RKO (cell line): Measurements from ENCODE around the gene CRK.
A peak's percentile ranks its signal among the peaks of the same experiment; 100 is the strongest.
"Not testable (repeated sequence)": the region's sequence is repeated elsewhere in the genome, so short reads cannot be mapped to it uniquely, and the experiment has no call there.

Experiments used
- DNase-seq: peaks from one replicate; pipeline ENCODE4 v3.0.0-alpha.2; 2016; ENCODE audit warnings: low spot score

The CRK gene

DNA sequence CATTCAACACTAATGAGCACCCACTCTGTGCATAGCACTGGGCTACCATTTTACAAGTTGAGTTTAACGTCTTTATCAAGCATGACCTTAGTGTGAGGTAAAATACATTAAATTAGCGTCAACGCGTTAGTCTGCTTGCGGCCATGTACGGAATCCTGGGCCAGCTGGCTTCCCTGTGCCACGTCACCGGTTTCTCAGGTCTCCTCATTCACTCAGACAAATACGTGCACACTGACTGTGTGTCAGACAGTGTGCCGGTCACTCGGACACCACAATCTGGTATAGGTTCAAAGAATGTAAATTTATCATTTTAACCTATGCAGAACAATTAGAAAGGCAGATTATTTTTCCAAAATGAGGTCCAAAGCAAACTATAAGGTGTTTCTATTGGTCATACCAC is 34.6 kb downstream of the CRK start:
- no peak for DNase-seq

GRCh38 chr17:1420981-1421380 is 35.1 kb downstream of the CRK start:
- no peak for DNase-seq

DNA sequence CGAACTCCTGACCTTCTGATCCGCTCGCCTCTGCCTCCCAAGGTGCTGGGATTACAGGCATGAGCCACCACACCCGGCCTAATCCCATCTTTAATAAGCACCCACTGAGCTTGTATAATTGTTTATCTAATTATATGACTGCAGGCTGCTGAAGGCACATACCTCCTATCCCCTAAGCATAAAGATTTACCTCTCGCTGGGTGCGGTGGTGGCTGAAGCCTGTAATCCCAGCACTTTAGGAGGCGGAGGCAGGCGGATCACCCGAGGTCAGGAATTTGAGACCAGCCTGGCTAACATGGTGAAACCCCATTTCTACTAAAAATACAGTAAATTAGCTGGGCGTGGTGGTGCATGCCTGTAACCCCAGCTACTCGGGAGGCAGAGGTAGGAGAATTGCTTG is 35.9 kb downstream of the CRK start:
- no peak for DNase-seq

DNA sequence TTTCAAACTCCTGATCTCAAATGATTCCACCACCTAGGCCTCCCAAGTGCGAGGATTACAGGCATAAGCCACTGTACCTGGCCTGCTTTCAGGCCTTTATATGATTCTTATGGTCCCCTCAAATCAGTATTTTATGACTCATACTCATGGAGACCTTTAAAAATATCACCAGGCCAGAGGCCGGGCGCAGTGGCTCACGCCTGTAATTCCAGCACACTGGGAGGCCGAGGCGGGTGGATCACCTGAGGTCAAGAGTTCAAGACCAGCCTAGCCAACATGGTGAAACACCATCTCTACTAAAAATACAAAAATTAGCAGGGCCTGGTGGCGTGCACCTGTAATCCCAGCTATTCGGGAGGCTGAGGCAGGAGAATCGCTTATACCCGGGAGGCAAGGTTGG is 37.6 kb downstream of the CRK start:
- not testable (repeated sequence) for DNase-seq

DNA sequence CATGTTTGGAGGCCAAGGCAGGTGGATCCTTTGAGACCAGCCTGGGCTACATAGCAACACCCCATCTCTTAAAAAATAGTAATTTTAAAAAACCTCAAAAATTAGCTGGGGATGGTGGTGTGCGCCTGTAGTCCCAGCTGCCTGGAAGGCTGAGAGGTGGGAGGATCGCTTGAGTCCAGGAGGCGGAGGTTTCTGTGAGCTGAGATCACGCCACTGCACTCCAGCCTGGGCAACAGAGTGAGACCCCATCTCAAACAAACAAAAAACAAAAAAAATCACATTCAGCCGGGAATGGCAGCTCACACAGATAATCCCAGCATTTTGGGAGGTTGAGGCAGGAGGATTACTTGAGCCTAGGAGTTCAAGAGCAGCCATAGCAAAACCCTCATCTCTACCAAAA is 39.6 kb downstream of the CRK start:
- DNase-seq, result no peak

- DNase-seq, result no peak
Measured at GRCh38 chr17:1414634-1415033, 41.4 kb downstream of the CRK start.

- DNase-seq, result no peak
Measured at GRCh38 chr17:1414001-1414574, 41.9 kb downstream of the CRK start.

- DNase-seq, result peak; percentile 53
Measured at GRCh38 chr17:1413281-1413791, 42.7 kb downstream of the CRK start.

DNA sequence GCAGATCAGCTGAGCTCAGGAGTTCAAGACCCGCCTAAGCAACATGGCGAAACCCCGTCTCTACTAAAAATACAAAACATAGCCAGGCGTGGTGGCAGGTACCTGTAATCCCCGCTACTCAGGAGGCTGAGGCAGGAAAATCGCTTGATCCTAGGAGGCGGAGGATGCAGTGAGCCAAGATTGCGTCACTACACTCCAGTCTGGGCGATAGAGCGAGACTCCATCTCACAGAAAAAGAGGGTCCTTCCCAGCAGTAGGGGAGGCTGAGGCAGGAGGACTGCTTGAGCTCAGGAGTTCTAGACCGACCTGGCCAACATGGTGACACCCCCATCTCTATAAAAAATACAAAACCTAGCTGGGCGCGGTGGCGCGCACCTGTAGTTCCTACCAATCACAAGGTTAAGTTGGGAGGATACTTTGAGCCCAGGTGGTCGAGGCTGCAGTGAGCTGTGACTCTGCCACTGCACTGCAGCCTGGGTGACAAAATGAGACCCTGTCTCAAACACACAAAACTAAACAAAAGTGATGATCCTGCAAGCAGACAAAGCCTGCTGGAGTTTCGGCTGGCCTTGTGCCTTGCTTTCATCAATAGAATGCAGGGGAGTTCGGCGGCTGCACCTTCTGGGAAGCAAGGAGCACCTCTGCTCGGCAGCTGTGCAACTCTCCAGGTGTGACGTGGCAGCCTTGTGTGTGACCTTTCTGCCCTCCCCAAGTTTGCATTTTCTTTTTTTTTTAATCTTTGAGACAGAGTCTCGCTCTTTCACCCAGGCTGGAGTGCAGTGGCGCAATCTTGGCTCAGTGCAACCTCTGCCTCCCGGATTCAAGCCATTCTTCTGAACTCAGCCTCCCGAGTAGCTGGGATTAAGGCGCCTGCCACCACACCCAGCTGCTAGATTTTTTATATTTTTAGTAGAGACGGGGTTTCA is 43.6 kb downstream of the CRK start:
- no peak for DNase-seq

DNA sequence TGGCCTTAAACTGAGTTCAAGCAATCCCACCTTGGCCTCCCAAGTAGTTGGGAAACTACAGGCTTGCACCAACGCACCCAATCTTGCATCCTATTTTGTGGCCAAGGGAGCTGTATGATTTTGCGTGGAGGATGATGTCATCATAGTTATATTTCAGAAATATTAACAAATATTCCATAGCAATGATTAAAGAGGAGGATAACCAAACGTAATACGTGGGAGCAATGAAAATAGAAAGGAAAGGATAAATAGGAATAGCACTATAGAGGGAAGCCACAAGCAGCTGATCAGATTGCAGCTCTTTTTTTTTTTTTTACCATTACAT is 53.8 kb downstream of the CRK start:
- no peak for DNase-seq

- DNase-seq, result peak; percentile 95
Measured at GRCh38 chr17:1399679-1400512, 56.1 kb downstream of the CRK start, which contains the start of gene YWHAE. Gene YWHAE, minus strand, starts transcription at chr17:1400222. Its CDS starts 112 bp downstream, at chr17:1400110.

DNA sequence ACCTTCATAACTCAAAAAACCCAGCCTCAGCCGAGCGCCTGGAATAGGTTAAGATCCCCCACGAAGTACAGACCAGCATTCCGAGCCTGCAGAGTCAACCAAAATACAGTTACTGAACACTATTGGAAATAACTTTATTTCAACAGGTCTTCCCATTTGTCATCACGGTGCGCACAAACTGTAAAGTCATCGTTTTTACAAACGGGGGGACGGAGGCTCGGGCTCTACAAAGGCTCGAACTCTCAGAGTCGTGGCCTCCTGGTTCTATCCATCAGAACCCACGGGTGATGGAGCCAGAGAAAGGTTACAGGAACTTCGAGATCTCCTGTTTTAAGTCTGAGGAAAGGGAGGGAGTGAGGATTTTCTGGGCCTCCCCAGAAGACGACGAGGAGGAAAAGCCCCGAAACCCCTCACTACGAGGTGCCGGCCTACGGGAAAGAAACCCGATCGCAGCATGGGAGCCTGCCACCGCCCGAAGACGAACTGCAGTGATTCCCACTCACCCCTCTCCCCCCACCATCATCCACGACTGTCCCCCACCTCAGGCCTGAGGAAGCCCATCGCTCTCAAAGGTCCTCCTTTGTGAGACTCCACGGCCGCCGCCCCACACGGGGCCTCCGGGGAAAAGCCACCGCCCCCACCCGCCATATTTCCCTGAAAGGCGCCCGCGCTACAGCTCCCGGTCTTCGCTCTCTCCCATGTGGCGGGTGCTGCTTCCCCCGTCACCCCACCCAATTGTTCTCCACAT is 56.9 kb downstream of the CRK start:
- DNase-seq, result peak; percentile 58

- DNase-seq, result peak; percentile 29
Measured at GRCh38 chr17:1398028-1398427, 58.0 kb downstream of the CRK start.

DNA sequence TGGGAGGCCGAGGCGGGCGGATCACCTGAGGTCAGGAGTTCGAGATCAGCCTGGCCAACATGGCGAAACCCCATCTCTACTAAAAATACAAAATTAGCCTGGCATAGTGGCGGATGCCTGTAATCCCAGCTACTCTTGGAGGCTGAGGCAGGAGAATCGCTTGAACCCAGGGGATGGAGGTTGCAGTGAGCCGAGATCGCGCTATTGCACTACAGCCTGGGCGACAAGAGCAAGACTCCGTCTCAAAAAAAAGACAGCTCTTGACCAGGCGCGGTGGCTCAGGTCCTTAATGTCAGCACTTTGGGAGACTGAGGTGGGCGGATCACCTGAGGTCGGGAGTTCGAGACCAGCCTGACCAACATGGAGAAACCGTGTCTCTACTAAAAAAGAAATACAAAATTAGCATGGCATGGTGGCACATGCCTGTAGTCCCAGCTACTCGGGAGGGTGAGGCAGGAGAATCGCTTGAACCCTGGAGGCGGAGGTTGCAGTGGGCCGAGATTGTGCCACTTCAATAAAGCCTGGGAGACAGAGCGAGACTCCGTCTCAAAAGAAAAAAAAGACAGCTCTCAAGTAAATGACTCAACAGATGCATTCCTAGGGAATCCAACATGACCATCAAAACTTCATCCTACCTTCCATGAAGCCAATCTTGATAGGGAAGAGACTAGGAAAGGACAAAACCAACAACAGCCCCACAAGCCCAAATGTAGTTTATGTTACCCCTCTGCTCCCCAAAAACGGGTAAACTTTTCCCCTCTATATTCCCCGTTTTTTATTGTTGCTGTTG is 60.0 kb downstream of the CRK start:
- DNase-seq, result peak; percentile 34

DNA sequence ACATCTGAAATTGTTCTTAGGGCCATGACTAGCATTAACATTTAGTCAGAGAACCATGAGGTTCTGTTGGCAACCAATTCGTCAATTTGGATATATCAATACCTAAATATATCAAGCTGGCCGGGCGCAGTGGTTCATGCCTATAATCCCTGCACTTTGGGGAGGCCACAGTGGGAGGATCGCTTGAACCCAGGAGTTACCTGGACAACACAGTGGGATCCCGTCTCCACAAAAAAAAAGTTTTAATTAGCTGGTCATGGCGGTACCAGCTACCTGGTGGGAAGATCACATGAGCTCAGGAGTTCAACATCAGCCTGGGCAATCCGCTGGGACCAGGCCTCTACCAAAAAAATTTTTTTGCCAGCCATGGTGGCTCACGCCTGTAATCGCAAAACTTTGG is 64.5 kb downstream of the CRK start:
- DNase-seq, result no peak

DNA sequence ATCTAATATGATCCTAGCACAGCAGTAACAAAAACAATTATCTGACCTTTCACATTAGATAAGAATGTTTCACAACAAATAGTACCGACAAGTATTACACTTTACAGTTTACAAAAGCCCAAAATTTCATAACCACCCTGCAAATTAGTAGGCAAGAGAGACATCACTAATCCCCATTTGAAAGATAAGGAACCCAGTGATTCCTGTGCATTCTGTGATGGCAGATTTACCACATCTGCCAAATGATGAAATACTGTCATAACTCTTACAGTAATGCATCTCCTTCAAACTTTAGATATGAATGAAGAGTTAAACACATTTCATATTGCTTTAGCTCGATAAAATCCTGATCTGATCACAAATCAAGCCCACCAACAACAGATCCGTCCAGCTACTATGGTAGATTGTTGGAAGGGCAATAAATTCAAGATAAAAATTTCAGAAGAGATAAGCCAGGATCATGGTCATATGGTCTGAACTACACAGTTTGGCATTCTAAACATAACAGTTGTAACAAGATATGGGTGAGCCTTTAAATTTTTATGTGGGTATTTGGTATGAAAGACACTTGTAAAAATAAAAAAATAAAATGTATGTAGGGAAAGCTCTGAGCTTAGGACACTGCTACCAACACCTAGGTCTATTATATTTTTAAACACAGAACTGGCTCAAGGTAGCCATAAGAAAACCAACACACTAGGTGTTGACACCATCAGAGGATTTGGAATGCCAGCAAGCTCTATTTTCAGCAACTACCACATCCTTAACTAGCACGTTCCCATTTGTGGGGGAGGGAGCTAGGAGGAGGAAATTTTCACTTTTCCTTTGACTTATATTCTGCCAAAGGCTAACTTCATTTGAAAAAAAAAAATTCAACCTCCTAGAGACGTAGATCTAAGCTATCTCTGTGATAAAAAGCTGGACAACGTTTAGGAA is 65.3 kb downstream of the CRK start:
- no peak for DNase-seq

DNA sequence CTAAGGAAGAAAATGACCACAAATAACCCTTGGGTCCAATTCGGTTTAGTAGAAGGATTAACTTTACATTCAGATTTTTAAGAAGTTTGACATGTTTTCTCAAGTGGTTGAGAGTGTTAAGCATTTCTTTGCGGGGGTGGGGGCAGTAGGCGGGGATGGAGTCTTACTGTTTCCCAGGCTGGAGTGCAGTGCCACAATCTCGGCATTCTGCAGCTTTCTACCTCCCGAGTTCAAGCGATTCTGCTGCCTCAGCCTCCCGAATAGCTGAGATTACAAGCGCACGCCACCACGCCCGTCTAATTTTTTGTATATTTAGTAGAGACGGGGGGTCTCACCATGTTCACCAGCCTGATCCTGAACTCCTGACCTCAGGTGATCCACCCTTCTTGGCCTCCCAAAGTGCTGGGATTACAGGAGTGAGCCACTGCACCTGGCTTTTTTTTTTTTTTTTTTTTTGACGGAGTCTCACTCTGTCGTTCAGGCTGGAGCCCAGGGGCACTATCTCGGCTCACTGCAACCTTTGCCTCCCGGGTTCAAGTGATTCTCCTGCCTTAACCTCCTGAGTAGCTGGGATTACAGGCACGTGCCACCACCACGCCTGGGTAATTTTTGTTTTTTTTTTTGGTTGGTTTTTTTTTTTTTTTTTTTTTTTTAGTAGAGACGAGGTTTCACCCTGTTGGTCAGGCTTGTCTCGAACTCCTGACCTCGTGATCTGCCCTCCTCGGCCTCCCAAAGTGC is 68.4 kb downstream of the CRK start:
- DNase-seq, result not testable (repeated sequence)

- not testable (repeated sequence) for DNase-seq
Measured at GRCh38 chr17:1386675-1387190, 69.3 kb downstream of the CRK start.

- DNase-seq, result no peak
Measured at GRCh38 chr17:1386265-1386664, 69.8 kb downstream of the CRK start.
